ENCODE measurements around the gene CCNYL1.

DNA sequence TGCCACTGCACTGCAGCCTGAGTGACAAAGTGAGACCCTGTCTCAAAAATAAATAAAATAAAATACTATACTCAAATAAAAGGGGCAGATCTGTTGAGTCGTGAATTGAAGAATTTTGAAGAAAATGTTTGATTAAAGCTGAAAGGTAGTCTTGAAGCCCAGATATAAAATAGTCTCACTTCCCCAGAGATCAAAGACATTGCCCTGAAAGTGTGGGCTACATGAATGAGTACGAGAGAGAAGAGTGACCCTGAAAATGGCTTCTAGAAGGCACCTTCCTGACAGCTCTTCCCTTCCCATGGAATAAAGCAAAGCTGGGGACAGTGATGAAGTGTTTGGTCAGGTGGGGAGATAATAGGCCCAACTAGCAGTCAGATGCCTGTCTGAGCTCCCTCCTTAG is 72.1 kb downstream of the CCNYL1 start:
- TF ChIP-seq TAF1 (IDR thresholded peaks at IDR 0.05; ENCODE audit: low read depth, low read length) (no peak), POLR2AphosphoS5 (IDR thresholded peaks at IDR 0.05; ENCODE audit: low read depth, low read length) (no peak), SPI1 (IDR thresholded peaks at IDR 0.05; ENCODE audit: low read depth, low read length) (peak; percentile 84)

All from GM12891 (cell line).